Small intestine (tissue), 7 donors: ENCODE results near the gene SLAMF6. TPM values are rescaled to one million over a fixed set of nuclear protein-coding genes. Genes with fewer than 3 reads are reported as not detected.
"Not testable (repeated sequence)": the region's sequence is repeated elsewhere in the genome, so short reads cannot be mapped to it uniquely, and the experiment has no call there.

Experiments
- DNase-seq, 2 donors: peaks; one replicate each; pipeline versions ENCODE4 v3.0.0 to v3.0.0-alpha.2; 2013
- FAIRE-seq: peaks from 2 replicates; lab custom pipeline; 2012; peaks lifted over from hg19 to GRCh38; lab: Jason Lieb, UNC
- H3K27ac ChIP-seq, 3 donors: one replicate each; pipeline ENCODE4 v1.5.1; 2013; ENCODE audit warnings: low read length in 2 of 3, mild to moderate bottlenecking in 2 of 3, control low read depth in 1 of 3, inconsistent platforms in 1 of 3, low read depth in 1 of 3, moderate library complexity in 1 of 3
- H3K27me3 ChIP-seq, 3 donors: one replicate each; pipeline ENCODE4 v1.6.1; 2013; ENCODE audit warnings: low read length in 3 of 3, inconsistent platforms in 1 of 3; ENCODE audit not compliant: control insufficient read depth in 3 of 3, insufficient read depth in 3 of 3
- H3K36me3 ChIP-seq, 3 donors: one replicate each; pipeline ENCODE4 v1.6.1; 2013; ENCODE audit warnings: low read length in 3 of 3, inconsistent platforms in 1 of 3, low read depth in 1 of 3, mild to moderate bottlenecking in 1 of 3, moderate library complexity in 1 of 3; ENCODE audit not compliant: control insufficient read depth in 3 of 3, insufficient read depth in 2 of 3
- H3K4me1 ChIP-seq, 3 donors: one replicate each; pipeline ENCODE4 v1.6.1; 2013; ENCODE audit warnings: low read length in 2 of 3, inconsistent platforms in 1 of 3, low read depth in 1 of 3, mild to moderate bottlenecking in 1 of 3, moderate library complexity in 1 of 3; ENCODE audit not compliant: control insufficient read depth in 3 of 3, insufficient read depth in 2 of 3
- H3K4me3 ChIP-seq, 3 donors: one replicate each; pipeline ENCODE4 v1.5.1; 2013; ENCODE audit warnings: low read length in 3 of 3, control low read depth in 1 of 3, inconsistent platforms in 1 of 3, low read depth in 1 of 3, mild to moderate bottlenecking in 1 of 3, moderate library complexity in 1 of 3
- H3K9me3 ChIP-seq, 2 donors: one replicate each; pipeline ENCODE4 v1.6.1; 2013; ENCODE audit warnings: low read depth in 1 of 2, low read length in 1 of 2; ENCODE audit not compliant: control insufficient read depth in 2 of 2, insufficient read depth in 1 of 2
- WGBS, 3 donors: extraction: QIAGEN DNeasy Blood & Tissue Kit; methylation state at CpG; one replicate each; pipeline ENCODE4 v1.1.7; 2013; 5-methylcytosine and 5-hydroxymethylcytosine counted together
- polyA plus RNA-seq, 4 donors: library from polyadenylated mRNA; stranded (reverse) in 3 of 4; unstranded in 1 of 4; fragments of 200-250 nt in 3 of 4; fragments of 120-200 nt in 1 of 4; gene quantifications; one replicate each; pipeline versions ENCODE4 v1.2.1 to v1.2.3, GENCODE V29; 2013
- donor health status: healthy with polysubstance abuse.
- donor health status: control.
- donor health status: control.
- donor health status: Bipolar disorder and iron deficiency.
- donor health status: healthy.

The SLAMF6 gene
- polyA plus RNA-seq, 4 donors = 0.22 to 1.6 (median 1.1) TPM

DNA sequence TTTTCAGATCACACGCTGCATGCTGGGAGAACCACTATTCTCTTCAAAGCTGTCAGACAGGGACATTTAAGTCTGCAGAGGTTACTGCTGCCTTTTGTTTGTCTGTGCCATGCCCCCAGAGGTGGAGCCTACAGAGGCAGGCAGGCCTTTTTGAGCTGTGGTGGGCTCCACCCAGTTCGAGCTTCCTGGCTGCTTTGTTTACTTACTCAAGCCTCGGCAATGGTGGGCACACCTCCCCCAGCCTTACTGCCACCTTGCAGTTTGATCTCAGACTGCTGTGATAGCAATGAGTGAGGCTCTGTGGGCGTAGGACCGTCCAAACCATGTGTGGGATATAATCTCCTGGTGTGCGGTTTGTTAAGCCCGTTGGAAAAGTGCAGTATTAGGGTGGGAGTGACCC is 42.3 kb downstream of the SLAMF6 start:
- not testable (repeated sequence) for DNase-seq, H3K27ac ChIP-seq, H3K27me3 ChIP-seq, FAIRE-seq, H3K36me3 ChIP-seq, H3K4me3 ChIP-seq, H3K4me1 ChIP-seq, H3K9me3 ChIP-seq
- WGBS, 3 donors = 79 to 90% (median 84%) methylated on average over 7 of the region's 7 CpGs

DNA sequence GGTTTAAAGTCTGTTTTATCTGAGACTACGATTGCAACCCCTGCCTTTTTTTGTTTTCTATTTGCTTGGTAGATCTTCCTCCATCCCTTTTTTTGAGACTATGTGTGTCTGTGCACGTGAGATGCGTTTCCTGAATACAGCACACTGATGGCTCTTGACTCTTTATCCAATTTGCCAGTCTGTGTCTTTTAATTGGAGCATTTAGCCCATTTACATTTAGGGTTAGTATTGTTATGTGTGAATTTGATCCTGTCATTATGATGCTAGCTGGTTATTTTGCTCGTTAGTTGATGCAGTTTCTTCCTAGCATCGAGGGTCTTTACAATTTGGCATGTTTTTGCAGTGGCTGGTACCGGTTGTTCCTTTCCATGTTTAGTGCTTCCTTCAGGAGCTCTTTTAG is 44.0 kb downstream of the SLAMF6 start:
- not testable (repeated sequence) for DNase-seq, H3K27me3 ChIP-seq
- 89 to 94% (median 92%) methylated on average over 6 of the region's 6 CpGs for WGBS, 3 donors

DNA sequence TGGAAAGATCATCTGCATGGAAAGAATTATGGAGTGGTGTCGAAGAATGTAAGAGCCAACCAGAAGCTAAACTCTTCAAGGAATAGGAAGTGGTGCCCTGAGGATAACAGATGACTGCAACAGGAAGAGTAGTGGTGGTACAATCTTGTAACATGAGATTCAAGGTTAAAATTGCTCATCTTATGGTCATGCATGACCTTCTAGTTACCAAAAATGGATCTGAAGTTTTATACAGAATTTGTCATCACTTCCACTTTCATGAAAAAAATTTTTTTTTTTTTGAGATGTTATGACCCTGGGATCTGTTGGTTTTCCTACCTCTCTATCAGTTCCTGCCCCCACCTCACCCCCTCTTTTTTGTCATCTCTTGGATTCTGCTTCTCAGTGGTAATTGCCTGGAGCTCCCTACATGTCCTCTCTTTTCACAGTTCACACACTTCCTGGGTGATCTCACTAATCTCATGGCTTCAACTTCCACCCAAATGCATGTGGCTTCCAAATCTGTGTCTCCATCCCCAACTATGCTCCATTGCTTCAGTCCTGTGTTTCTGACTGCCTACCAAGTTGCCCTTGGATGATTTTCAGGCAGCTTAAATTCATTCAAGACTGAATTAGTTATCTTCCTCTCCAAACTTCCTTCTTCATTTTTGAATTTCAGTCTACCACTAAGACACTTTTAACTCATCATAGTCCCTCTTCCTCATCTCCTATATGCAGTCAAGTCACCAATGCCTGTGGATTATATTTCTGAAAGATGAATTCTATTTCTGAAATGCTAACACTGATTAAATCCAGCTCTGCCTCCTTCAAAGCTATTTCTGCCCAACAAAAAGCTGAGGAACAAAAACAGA is 48.4 kb downstream of the SLAMF6 start:
- H3K4me1 ChIP-seq = no peaks in the 10 kb centered on the region
- H3K27me3 ChIP-seq = peaks cover 0 to 2% (median 0%) of the 10 kb centered on the region in 3 donors
- no peaks in the 10 kb centered on the region for H3K36me3 ChIP-seq
- H3K9me3 ChIP-seq = no peaks in the 10 kb centered on the region
- 75 to 96% (median 94%) methylated on average over 1 of the region's 1 CpG for WGBS, 3 donors
- no peak overlapping the region for H3K4me3 ChIP-seq
- no peak overlapping the region for H3K27ac ChIP-seq
- FAIRE-seq (no peak), DNase-seq (no peak)

More for the DNA sequence above, 44.0 kb downstream of the SLAMF6 start:
- H3K4me3 ChIP-seq, H3K27ac ChIP-seq, H3K36me3 ChIP-seq, H3K4me1 ChIP-seq, H3K9me3 ChIP-seq, FAIRE-seq: not testable (repeated sequence)

DNA sequence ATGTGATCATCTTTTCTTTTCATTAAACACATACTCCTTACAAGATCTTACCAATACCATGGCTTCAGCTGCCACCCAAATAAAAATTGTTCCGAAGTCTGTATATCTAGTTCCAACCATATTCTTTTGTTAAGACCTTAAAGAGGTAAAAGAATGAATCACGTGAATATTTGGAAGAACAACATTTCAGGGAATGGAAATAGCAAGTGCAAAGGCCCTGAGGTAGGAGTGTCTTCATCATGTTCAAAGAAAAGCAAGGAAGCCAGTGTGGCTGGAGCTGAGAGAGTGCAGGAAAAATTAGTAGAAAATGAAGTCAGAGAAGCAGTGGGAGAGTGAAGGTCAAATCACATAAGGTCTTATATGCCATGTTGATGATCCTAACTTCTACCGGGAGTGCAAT is 50.9 kb downstream of the SLAMF6 start:
- Histone ChIP-seq H3K4me1 (no peaks in the 10 kb centered on the region), H3K27me3 (peaks cover 0 to 2% (median 0%) of the 10 kb centered on the region in 3 donors), H3K9me3 (no peaks in the 10 kb centered on the region), H3K36me3 (no peaks in the 10 kb centered on the region), H3K4me3 (no peak overlapping the region), H3K27ac (no peak overlapping the region)
- no peak for FAIRE-seq
- WGBS, 3 donors = 90 to 96% (median 92%) methylated on average over 3 of the region's 3 CpGs
- no peak for DNase-seq

DNA sequence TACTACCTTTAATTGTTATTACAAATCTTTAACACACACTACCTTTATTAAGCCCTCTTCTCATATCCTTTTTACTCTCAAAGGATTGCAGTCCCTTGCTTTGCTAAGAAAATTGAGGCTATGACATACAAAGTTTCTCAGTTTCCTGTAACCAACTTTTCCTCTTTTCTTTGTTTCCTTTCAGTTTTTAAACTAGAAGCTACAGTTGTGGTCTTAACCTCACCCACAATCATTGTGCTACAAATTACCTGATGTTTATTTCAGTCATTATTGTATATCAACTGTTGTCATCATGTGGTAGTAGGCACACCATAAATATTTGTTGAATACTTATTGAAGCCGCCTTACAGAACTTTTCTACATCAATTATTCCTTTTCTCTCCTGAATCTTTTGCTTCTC is 51.8 kb downstream of the SLAMF6 start:
- Histone ChIP-seq H3K36me3 (no peaks in the 10 kb centered on the region), H3K27me3 (peaks cover 0 to 2% (median 0%) of the 10 kb centered on the region in 3 donors), H3K4me1 (no peaks in the 10 kb centered on the region), H3K27ac (no peak overlapping the region), H3K4me3 (no peak overlapping the region), H3K9me3 (no peaks in the 10 kb centered on the region)
- FAIRE-seq (no peak), DNase-seq (peak in 1 of 2 donors; percentile 20)
- 84 to 93% (median 90%) methylated on average over 1 of the region's 1 CpG for WGBS, 3 donors

GRCh38 chr1:160467576-160467975 is 55.5 kb downstream of the SLAMF6 start:
- Histone ChIP-seq H3K4me3 (no peak overlapping the region), H3K27ac (no peak overlapping the region), H3K4me1 (no peaks in the 10 kb centered on the region), H3K36me3 (no peaks in the 10 kb centered on the region), H3K27me3 (peaks cover 0 to 1% (median 0%) of the 10 kb centered on the region in 3 donors), H3K9me3 (no peaks in the 10 kb centered on the region)
- no peak for DNase-seq
- no peak for FAIRE-seq

DNA sequence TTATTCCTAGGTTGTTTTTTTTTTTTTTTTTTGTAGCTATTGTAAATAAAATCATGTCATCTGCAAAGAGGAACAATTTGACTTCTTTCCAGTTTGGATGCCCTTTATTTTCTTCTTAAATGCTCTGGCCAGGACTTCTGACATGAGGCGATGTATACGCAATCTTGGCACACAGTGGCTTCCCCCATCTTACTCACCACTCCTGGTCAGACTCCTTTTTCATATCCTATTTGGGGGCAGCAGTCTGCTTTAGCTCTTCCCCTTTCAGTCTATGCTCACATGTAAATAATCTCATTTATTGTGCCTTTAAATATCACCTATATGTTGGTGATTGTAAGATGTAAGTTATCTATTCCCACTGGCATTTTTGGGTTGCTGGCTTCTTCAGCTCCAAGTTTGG is 56.1 kb downstream of the SLAMF6 start:
- Histone ChIP-seq H3K27ac (no peak overlapping the region), H3K4me1 (no peaks in the 10 kb centered on the region), H3K9me3 (no peaks in the 10 kb centered on the region), H3K4me3 (no peak overlapping the region), H3K27me3 (no peaks in the 10 kb centered on the region), H3K36me3 (no peaks in the 10 kb centered on the region)
- WGBS, 3 donors = 89 to 100% (median 96%) methylated on average over 2 of the region's 2 CpGs
- no peak for DNase-seq
- no peak for FAIRE-seq

- 90 to 96% (median 91%) methylated on average over 6 of the region's 6 CpGs for WGBS, 3 donors
- no peak for FAIRE-seq
- no peaks in the 10 kb centered on the region for H3K4me1 ChIP-seq
Measured at GRCh38 chr1:160465123-160465522, 57.9 kb downstream of the SLAMF6 start.

More at GRCh38 chr1:160465123-160465522, 57.9 kb downstream of the SLAMF6 start:
- no peak overlapping the region for H3K27ac ChIP-seq
- no peaks in the 10 kb centered on the region for H3K36me3 ChIP-seq
- H3K9me3 ChIP-seq = no peaks in the 10 kb centered on the region
- no peak for DNase-seq
- H3K27me3 ChIP-seq = no peaks in the 10 kb centered on the region
- H3K4me3 ChIP-seq = no peak overlapping the region
